ENCODE results near the gene ZMYND11. TPM values are rescaled to one million over a fixed set of nuclear protein-coding genes. Genes with fewer than 3 reads are reported as not detected.
"Not testable (repeated sequence)": the region's sequence is repeated elsewhere in the genome, so short reads cannot be mapped to it uniquely, and the experiment has no call there.

ZMYND11 gene
- total RNA-seq, 1 experiment from 2014 or later = 49.4 TPM

GRCh38 chr10:288316-289200, 153.3 kb downstream of the ZMYND11 start:
- in situ Hi-C loops (cut with HindIII; ENCODE audit: low pct_unique_long_range_greater_than_20kb, low sequenced_read_pairs) = no loop called here

DNA sequence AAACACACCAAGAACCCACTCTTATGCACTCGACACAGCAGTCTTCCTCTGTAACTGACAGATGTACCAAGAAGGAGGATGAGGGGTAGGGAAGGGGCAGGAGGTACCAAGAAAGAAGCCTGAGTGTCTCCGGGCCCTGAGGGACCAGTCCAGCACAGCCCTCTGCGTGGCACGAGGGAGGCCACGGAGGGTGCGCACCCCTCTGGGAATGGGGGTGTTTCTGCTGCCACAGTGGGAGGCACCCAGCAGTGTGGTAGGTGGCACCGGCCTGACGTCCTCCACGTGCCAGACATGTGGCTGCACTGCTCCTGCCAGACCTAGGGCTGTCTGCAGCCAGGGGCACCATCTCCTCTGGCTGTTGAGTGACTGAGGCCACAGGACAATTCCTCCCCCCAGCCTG, 154.3 kb downstream of the ZMYND11 start:
- in situ Hi-C loops (cut with HindIII; ENCODE audit: low pct_unique_long_range_greater_than_20kb, low sequenced_read_pairs) = no loop called here

More at GRCh38 chr10:288316-289200, 153.3 kb downstream of the ZMYND11 start:
- no peak for DNase-seq (ENCODE audit: low read depth)

GRCh38 chr10:290026-290725, 154.9 kb downstream of the ZMYND11 start:
- in situ Hi-C loops (cut with HindIII; ENCODE audit: low pct_unique_long_range_greater_than_20kb, low sequenced_read_pairs) = no loop called here

More for the DNA sequence above, 154.3 kb downstream of the ZMYND11 start:
- DNase-seq (ENCODE audit: low read depth) = no peak

GRCh38 chr10:293636-294035, 158.4 kb downstream of the ZMYND11 start:
- no peak for DNase-seq (ENCODE audit: low read depth)
- in situ Hi-C loops (cut with HindIII; ENCODE audit: low pct_unique_long_range_greater_than_20kb, low sequenced_read_pairs) = no loop called here

More at GRCh38 chr10:290026-290725, 154.9 kb downstream of the ZMYND11 start:
- DNase-seq (ENCODE audit: low read depth) = no peak

DNA sequence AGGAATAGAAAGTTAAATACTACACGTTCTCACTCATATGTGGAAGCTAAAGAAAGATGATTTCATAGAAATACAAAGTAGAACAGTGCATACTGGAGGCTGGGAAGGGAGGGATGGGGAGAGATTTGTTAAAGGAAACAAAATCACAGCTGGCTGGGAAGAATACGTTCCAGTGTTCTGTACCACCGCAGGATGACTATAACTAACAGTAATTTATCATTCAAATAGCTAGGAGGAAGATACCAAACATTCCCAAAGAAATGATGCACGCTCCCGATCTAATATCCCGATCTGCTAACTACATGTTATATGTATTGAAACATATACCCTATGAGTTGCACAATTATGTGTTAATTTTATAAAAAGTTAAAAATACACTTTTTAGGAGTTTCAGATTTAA, 162.3 kb downstream of the ZMYND11 start:
- in situ Hi-C loops (cut with HindIII; ENCODE audit: low pct_unique_long_range_greater_than_20kb, low sequenced_read_pairs) = no loop called here
- no peak for DNase-seq (ENCODE audit: low read depth)

- no peak for DNase-seq (ENCODE audit: low read depth)
- in situ Hi-C loops (cut with HindIII; ENCODE audit: low pct_unique_long_range_greater_than_20kb, low sequenced_read_pairs) = no loop called here
Observed at GRCh38 chr10:298033-298432, 162.8 kb downstream of the ZMYND11 start.

DNA sequence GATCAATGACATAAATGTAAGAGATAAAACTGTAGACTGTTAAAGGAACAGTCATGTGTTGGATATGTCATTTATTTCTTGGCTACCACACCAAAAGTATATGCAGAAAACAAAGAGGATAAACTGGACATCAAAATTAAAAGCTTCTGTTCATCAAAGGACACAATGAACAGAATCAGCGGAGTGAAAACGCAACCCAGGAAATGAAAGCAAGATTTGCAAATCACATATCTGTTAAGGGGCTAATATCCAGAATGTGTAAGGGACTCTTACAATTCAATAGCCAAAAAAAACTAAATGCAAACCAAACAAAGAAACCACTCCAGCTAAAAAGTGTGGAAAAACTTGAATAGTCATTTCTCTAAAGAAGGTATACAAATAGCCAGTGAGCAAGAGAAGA, 164.3 kb downstream of the ZMYND11 start:
- in situ Hi-C loops (cut with HindIII; ENCODE audit: low pct_unique_long_range_greater_than_20kb, low sequenced_read_pairs) = no loop called here
- no peak for DNase-seq (ENCODE audit: low read depth)

- in situ Hi-C loops (cut with HindIII; ENCODE audit: low pct_unique_long_range_greater_than_20kb, low sequenced_read_pairs) = no loop called here
Observed at GRCh38 chr10:299969-300368, 164.7 kb downstream of the ZMYND11 start.

GRCh38 chr10:300580-300979, 165.3 kb downstream of the ZMYND11 start:
- DNase-seq (ENCODE audit: low read depth); in situ Hi-C loops (cut with HindIII; ENCODE audit: low pct_unique_long_range_greater_than_20kb, low sequenced_read_pairs): not testable (repeated sequence)

More at GRCh38 chr10:299969-300368, 164.7 kb downstream of the ZMYND11 start:
- no peak for DNase-seq (ENCODE audit: low read depth)

GRCh38 chr10:301536-301935, 166.3 kb downstream of the ZMYND11 start:
- DNase-seq (ENCODE audit: low read depth) = no peak
- in situ Hi-C loops (cut with HindIII; ENCODE audit: low pct_unique_long_range_greater_than_20kb, low sequenced_read_pairs) = no loop called here

Other genes starting within 250 kb of the ZMYND11 start
- gene TUBB8, start 86.2 kb upstream of the ZMYND11 start, total RNA-seq (2014; rRNA removed; shearing (Covaris generic); ENCODE audit: low replicate concordance) = not detected in 2 replicates